Measurements from ENCODE around the gene GRID2. TPM values are rescaled to one million over a fixed set of nuclear protein-coding genes. Genes with fewer than 3 reads are reported as not detected.

Gene GRID2
- polyA plus RNA-seq, 1 donor from 2014 or later = 14.9 TPM

DNA sequence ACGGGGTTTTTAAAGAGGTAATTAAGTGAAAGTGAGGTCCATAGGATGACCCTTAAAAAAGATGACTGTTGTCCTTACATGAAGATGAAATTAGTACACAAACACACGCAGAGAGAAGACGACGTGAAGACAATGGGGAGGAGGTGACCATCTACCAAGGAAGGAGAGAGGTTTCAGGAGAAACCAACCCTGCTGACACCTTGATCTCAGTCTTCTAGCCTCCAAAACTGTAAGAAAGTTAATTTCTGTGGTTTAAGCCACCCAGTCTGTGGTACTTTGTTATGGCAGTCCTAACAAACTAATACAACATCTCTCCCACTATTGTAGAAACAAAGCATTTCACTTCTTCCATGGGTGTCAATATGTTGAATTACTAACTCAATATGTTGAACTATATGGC lies 1385.2 kb downstream of the GRID2 start:
- no peaks in the 10 kb centered on the region for H3K9me2 ChIP-seq (ENCODE audit: insufficient read depth, low read length)
- H3F3A ChIP-seq (ENCODE audit: insufficient read depth, low read length, poor library complexity, severe bottlenecking) = no peaks in the 10 kb centered on the region
- TF ChIP-seq TAF1 (IDR thresholded peaks at IDR 0.05; ENCODE audit: low read depth) (no peak), RAD21 (conservative IDR thresholded peaks at IDR 0.05) (no peak), POLR2AphosphoS5 (IDR thresholded peaks at IDR 0.05) (no peak), SMC3 (conservative IDR thresholded peaks at IDR 0.05; ENCODE audit: poor library complexity) (no peak), EP300 (conservative IDR thresholded peaks at IDR 0.05; ENCODE audit: poor library complexity, severe bottlenecking) (no peak), MXI1 (conservative IDR thresholded peaks at IDR 0.05; ENCODE audit: poor library complexity, severe bottlenecking) (no peak), EZH2 (IDR thresholded peaks at IDR 0.05; ENCODE audit: borderline replicate concordance, insufficient read depth, low read length, poor library complexity, severe bottlenecking) (no peak)
- TF ChIP-seq, protein P1, sequence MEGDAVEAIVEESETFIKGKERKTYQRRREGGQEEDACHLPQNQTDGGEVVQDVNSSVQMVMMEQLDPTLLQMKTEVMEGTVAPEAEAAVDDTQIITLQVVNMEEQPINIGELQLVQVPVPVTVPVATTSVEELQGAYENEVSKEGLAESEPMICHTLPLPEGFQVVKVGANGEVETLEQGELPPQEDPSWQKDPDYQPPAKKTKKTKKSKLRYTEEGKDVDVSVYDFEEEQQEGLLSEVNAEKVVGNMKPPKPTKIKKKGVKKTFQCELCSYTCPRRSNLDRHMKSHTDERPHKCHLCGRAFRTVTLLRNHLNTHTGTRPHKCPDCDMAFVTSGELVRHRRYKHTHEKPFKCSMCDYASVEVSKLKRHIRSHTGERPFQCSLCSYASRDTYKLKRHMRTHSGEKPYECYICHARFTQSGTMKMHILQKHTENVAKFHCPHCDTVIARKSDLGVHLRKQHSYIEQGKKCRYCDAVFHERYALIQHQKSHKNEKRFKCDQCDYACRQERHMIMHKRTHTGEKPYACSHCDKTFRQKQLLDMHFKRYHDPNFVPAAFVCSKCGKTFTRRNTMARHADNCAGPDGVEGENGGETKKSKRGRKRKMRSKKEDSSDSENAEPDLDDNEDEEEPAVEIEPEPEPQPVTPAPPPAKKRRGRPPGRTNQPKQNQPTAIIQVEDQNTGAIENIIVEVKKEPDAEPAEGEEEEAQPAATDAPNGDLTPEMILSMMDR (IDR thresholded peaks at IDR 0.05; ENCODE audit: poor library complexity, severe bottlenecking) = no peak
- TF ChIP-seq, protein P2, sequence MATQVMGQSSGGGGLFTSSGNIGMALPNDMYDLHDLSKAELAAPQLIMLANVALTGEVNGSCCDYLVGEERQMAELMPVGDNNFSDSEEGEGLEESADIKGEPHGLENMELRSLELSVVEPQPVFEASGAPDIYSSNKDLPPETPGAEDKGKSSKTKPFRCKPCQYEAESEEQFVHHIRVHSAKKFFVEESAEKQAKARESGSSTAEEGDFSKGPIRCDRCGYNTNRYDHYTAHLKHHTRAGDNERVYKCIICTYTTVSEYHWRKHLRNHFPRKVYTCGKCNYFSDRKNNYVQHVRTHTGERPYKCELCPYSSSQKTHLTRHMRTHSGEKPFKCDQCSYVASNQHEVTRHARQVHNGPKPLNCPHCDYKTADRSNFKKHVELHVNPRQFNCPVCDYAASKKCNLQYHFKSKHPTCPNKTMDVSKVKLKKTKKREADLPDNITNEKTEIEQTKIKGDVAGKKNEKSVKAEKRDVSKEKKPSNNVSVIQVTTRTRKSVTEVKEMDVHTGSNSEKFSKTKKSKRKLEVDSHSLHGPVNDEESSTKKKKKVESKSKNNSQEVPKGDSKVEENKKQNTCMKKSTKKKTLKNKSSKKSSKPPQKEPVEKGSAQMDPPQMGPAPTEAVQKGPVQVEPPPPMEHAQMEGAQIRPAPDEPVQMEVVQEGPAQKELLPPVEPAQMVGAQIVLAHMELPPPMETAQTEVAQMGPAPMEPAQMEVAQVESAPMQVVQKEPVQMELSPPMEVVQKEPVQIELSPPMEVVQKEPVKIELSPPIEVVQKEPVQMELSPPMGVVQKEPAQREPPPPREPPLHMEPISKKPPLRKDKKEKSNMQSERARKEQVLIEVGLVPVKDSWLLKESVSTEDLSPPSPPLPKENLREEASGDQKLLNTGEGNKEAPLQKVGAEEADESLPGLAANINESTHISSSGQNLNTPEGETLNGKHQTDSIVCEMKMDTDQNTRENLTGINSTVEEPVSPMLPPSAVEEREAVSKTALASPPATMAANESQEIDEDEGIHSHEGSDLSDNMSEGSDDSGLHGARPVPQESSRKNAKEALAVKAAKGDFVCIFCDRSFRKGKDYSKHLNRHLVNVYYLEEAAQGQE (IDR thresholded peaks at IDR 0.05; ENCODE audit: borderline replicate concordance) = no peak
- H3K36me3 ChIP-seq (ENCODE audit: insufficient read depth, low read length) = no peaks in the 10 kb centered on the region
- H2AFZ ChIP-seq (ENCODE audit: low read depth, low read length) = no peak overlapping the region
- H3K79me2 ChIP-seq (replicated peaks; ENCODE audit: insufficient read depth, low read length) = no peaks in the 10 kb centered on the region
- H3K4me2 ChIP-seq (ENCODE audit: low read length) = no peak overlapping the region
- H3K9ac ChIP-seq (ENCODE audit: low read length) = no peak overlapping the region
- H3K4me3 ChIP-seq (ENCODE audit: low read length) = no peak overlapping the region
- no peak overlapping the region for H3K27ac ChIP-seq (ENCODE audit: low read length)
- H3K27me3 ChIP-seq (ENCODE audit: insufficient read depth, low read depth, low read length) = no peaks in the 10 kb centered on the region
- H4K20me1 ChIP-seq (ENCODE audit: insufficient read depth) = no peaks in the 10 kb centered on the region
- no peaks in the 10 kb centered on the region for H3K9me3 ChIP-seq (ENCODE audit: low read length)

GRCh38 chr4:93693141-93693540 lies 1389.4 kb downstream of the GRID2 start:
- no peaks in the 10 kb centered on the region for H3K9me2 ChIP-seq (ENCODE audit: insufficient read depth, low read length)

More at GRCh38 chr4:93693141-93693540, 1389.4 kb downstream of the GRID2 start:
- Histone ChIP-seq H3K36me3 (ENCODE audit: insufficient read depth, low read length) (no peaks in the 10 kb centered on the region), H3K4me2 (ENCODE audit: low read length) (no peak overlapping the region), H3F3A (ENCODE audit: insufficient read depth, low read length, poor library complexity, severe bottlenecking) (no peaks in the 10 kb centered on the region), H3K9me3 (ENCODE audit: low read length) (no peaks in the 10 kb centered on the region), H3K27me3 (ENCODE audit: insufficient read depth, low read depth, low read length) (no peaks in the 10 kb centered on the region), H4K20me1 (ENCODE audit: insufficient read depth) (no peaks in the 10 kb centered on the region), H3K9ac (ENCODE audit: low read length) (no peak overlapping the region), H3K27ac (ENCODE audit: low read length) (no peak overlapping the region), H3K4me3 (ENCODE audit: low read length) (no peak overlapping the region), H2AFZ (ENCODE audit: low read depth, low read length) (no peak overlapping the region), H3K79me2 (replicated peaks; ENCODE audit: insufficient read depth, low read length) (no peaks in the 10 kb centered on the region)
- TF ChIP-seq EP300 (conservative IDR thresholded peaks at IDR 0.05; ENCODE audit: poor library complexity, severe bottlenecking) (no peak), EZH2 (IDR thresholded peaks at IDR 0.05; ENCODE audit: borderline replicate concordance, insufficient read depth, low read length, poor library complexity, severe bottlenecking) (no peak), POLR2AphosphoS5 (IDR thresholded peaks at IDR 0.05) (no peak), RAD21 (conservative IDR thresholded peaks at IDR 0.05) (no peak), MXI1 (conservative IDR thresholded peaks at IDR 0.05; ENCODE audit: poor library complexity, severe bottlenecking) (no peak), SMC3 (conservative IDR thresholded peaks at IDR 0.05; ENCODE audit: poor library complexity) (no peak)
- TF ChIP-seq, protein P1 (IDR thresholded peaks at IDR 0.05; ENCODE audit: poor library complexity, severe bottlenecking) = no peak
- TF ChIP-seq, protein P2 (IDR thresholded peaks at IDR 0.05; ENCODE audit: borderline replicate concordance) = no peak

All from neural cell (in vitro differentiated cells).